Epithelial cell of esophagus (primary cell): ENCODE results near the gene KRTAP5-5.
"Not testable (repeated sequence)": the region's sequence is repeated elsewhere in the genome, so short reads cannot be mapped to it uniquely, and the experiment has no call there.

ENCODE experiments used
- DNase-seq: peaks from one replicate; pipeline ENCODE4 v3.0.0; 2010; ENCODE audit warnings: low read depth
- H3K4me3 ChIP-seq: 2 replicates; pipeline ENCODE4 v1.5.1; 2011; ENCODE audit warnings: mild to moderate bottlenecking, low read length, control low read depth
- CTCF ChIP-seq: IDR thresholded peaks from 2 replicates; pipeline ENCODE4 v1.5.1; 2011; ENCODE audit warnings: low read depth, mild to moderate bottlenecking, low read length, control low read depth, inconsistent platforms; ENCODE audit not compliant: insufficient read depth; ENCODE audit errors: missing control alignments

Gene KRTAP5-5

GRCh38 chr11:1604711-1605110 lies 24.9 kb upstream of the KRTAP5-5 start:
- no peak for TF ChIP-seq CTCF
- H3K4me3 ChIP-seq = no peak overlapping the region
- DNase-seq = no peak

GRCh38 chr11:1605923-1606322 lies 23.7 kb upstream of the KRTAP5-5 start:
- DNase-seq = not testable (repeated sequence)

GRCh38 chr11:1607156-1607845 lies 22.3 kb upstream of the KRTAP5-5 start:
- DNase-seq, H3K4me3 ChIP-seq: not testable (repeated sequence)

More at GRCh38 chr11:1605923-1606322, 23.7 kb upstream of the KRTAP5-5 start:
- not testable (repeated sequence) for H3K4me3 ChIP-seq

GRCh38 chr11:1607901-1608300 lies 21.7 kb upstream of the KRTAP5-5 start:
- not testable (repeated sequence) for H3K4me3 ChIP-seq, DNase-seq

GRCh38 chr11:1608363-1608762 lies 21.2 kb upstream of the KRTAP5-5 start, which contains the start of gene KRTAP5-3:
Gene KRTAP5-3, minus strand, starts transcription at chr11:1608463. Its CDS starts 78 bp downstream, at chr11:1608385.
- DNase-seq = no peak
- no peak for TF ChIP-seq CTCF

GRCh38 chr11:1618231-1618630 lies 11.3 kb upstream of the KRTAP5-5 start:
- no peak for TF ChIP-seq CTCF
- H3K4me3 ChIP-seq = no peak overlapping the region
- DNase-seq = no peak

More at GRCh38 chr11:1608363-1608762, 21.2 kb upstream of the KRTAP5-5 start, which contains the start of gene KRTAP5-3:
- no peak within 1 kb of the TSS for H3K4me3 ChIP-seq

GRCh38 chr11:1619449-1619848 lies 10.1 kb upstream of the KRTAP5-5 start:
- DNase-seq = no peak
- H3K4me3 ChIP-seq = no peak overlapping the region
- no peak for TF ChIP-seq CTCF

GRCh38 chr11:1622086-1622485 lies 7.5 kb upstream of the KRTAP5-5 start, which contains the start of gene KRTAP5-4:
Gene KRTAP5-4, minus strand, starts transcription at chr11:1622138. Its CDS starts 45 bp downstream, at chr11:1622093.
- no peak for TF ChIP-seq CTCF
- no peak within 1 kb of the TSS for H3K4me3 ChIP-seq
- no peak for DNase-seq
